Activated B cell treated with CpG ODN at 0.5 μM for 24 hours (primary cell): ENCODE measurements around the gene KIF2B. TPM values are rescaled to one million over a fixed set of nuclear protein-coding genes. Genes with fewer than 3 reads are reported as not detected.

Experiments
- ATAC-seq: fragments of 200-7000 bp; cut with Tn5 transposase; one replicate; pipeline ENCODE4 v1.10.0; 2021; ENCODE audit warnings: low read depth, mild to moderate bottlenecking, moderate library complexity
- CTCF ChIA-PET: fragments of 350-600 bp; sonication (Branson Sonifier 250); formaldehyde crosslinking; loops from one replicate; lab custom pipeline; 2021; ENCODE audit warnings: antibody characterized with exemption; lab: Charles Lee
- POLR2A ChIA-PET: fragments of 350-600 bp; sonication (Branson Sonifier 250); formaldehyde crosslinking; loops from one replicate; lab custom pipeline; 2021; ENCODE audit warnings: antibody characterized with exemption; lab: Charles Lee
- DNase-seq: peaks from one replicate; pipeline ENCODE4 v3.0.0; 2022
- H3K27ac Mint-ChIP-seq: one replicate; pipeline ENCODE4 v1.8.0; 2020; ENCODE audit warnings: mixed read lengths
- H3K27me3 Mint-ChIP-seq: one replicate; pipeline ENCODE4 v1.8.0; 2021; ENCODE audit warnings: mixed read lengths
- H3K36me3 Mint-ChIP-seq: one replicate; pipeline ENCODE4 v1.8.0; 2021; ENCODE audit warnings: low read depth, mixed read lengths
- H3K4me1 Mint-ChIP-seq: one replicate; pipeline ENCODE4 v1.8.0; 2021; ENCODE audit warnings: mixed read lengths
- H3K4me3 Mint-ChIP-seq: one replicate; pipeline ENCODE4 v1.8.0; 2020; ENCODE audit warnings: mild to moderate bottlenecking, mixed read lengths
- H3K9me3 Mint-ChIP-seq: one replicate; pipeline ENCODE4 v1.8.0; 2020; ENCODE audit warnings: mixed read lengths
- CTCF ChIP-seq: fragments of 200-600 bp; IDR thresholded peaks from one replicate; pipeline ENCODE4 v1.8.0; 2022; ENCODE audit warnings: antibody characterized with exemption, mild to moderate bottlenecking
- intact Hi-C: fragments of 100-400 bp; cut with micrococcal nuclease; formaldehyde crosslinking; loops from one replicate; pipeline ENCODE4 v1.15.1; 2024
- total RNA-seq: library from RNA; stranded (reverse); gene quantifications from 2 replicates; pipeline ENCODE4 v1.2.3, GENCODE V29; 2022

The KIF2B gene
- total RNA-seq: not detected in 2 replicates

DNA sequence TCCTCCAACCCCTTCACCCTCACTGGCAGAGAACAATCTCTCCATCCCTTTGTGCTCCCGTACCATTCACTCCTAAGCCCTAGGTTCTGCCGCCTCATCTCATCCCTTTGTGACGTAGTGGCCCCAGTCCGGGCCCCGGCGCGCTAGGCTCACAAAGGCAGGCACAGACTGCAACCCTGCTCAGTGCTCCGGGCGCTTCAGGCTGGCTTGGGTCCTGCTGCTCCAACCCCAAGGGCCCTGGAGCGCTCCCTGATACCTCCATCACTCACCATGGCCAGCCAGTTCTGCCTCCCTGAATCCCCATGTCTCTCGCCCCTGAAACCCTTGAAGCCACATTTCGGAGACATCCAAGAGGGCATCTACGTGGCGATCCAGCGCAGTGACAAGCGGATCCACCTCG, at the start of gene KIF2B:
Gene KIF2B (plus strand): TSS at position 164 of the 400 bp plus-strand sequence. CDS start 107 bp downstream, at position 271.
- no peak for DNase-seq
- Mint-ChIP-seq H3K36me3 (no peaks in the 10 kb centered on the region), H3K27ac (no peak within 1 kb of the TSS), H3K27me3 (no peaks in the 10 kb centered on the region), H3K4me3 (no peak within 1 kb of the TSS), H3K4me1 (no peaks in the 10 kb centered on the region), H3K9me3 (peaks cover 2% of the 10 kb centered on the region)
- CTCF ChIA-PET: no interaction called here
- TF ChIP-seq CTCF: no peak
- POLR2A ChIA-PET: no interaction called here
- no peak for ATAC-seq
- intact Hi-C loops: no loop called here

DNA sequence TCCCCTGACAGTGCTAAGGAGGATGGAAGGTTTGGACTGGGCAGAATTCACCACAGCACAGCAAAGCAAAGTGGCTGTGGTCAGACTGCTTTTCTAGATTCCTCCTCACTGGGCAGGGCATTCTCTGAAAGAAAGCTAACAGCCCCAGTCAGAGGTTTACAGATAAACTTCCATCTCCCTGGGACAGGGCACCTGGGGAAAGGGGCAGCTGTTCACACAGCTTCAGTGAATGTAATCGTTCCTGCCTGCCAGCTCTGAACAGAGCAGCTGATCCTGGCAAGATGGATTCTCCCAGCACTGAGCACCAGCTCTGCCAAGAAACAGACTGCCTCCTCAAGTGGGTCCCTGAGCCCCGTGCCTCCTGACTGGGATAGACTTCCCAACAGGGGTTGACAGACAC, 42.4 kb upstream of the KIF2B start:
- Mint-ChIP-seq H3K4me3 (no peak overlapping the region), H3K36me3 (no peaks in the 10 kb centered on the region), H3K27ac (no peak overlapping the region), H3K4me1 (no peaks in the 10 kb centered on the region), H3K27me3 (no peaks in the 10 kb centered on the region), H3K9me3 (peaks cover 2% of the 10 kb centered on the region)
- DNase-seq (no peak), ATAC-seq (no peak)
- TF ChIP-seq CTCF: no peak
- intact Hi-C loops: no loop called here
- POLR2A ChIA-PET: no interaction called here
- CTCF ChIA-PET: no interaction called here

DNA sequence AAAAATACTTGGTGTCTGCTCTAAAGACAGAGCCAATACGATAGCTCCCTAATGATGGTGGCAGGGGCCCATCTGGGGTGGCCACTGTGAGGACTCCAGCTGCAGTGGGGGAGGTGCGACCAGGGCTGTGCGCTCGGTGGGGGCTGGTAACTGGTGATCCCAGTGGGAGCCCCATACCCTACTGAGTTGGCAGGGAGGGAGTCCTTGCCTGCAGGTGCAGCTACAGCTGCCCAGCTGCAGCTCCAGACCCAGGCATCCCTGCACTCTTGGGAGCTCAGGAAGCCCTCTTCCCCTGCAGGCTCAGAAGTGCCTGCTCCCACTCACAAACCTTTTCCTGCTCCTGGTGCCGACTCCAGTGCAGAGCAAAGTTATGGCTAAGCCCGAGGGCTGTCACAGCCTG, 31.2 kb upstream of the KIF2B start:
- Mint-ChIP-seq H3K27me3 (no peaks in the 10 kb centered on the region), H3K9me3 (peaks cover 3% of the 10 kb centered on the region), H3K27ac (no peak overlapping the region), H3K36me3 (no peaks in the 10 kb centered on the region), H3K4me3 (no peak overlapping the region), H3K4me1 (no peaks in the 10 kb centered on the region)
- ChIA-PET CTCF (no interaction called here), POLR2A (no interaction called here)
- TF ChIP-seq CTCF: no peak
- intact Hi-C loops: no loop called here
- no peak for DNase-seq
- no peak for ATAC-seq

GRCh38 chr17:53792451-53792850, 30.3 kb upstream of the KIF2B start:
- intact Hi-C loops: no loop called here
- H3K36me3 Mint-ChIP-seq: no peaks in the 10 kb centered on the region
- ATAC-seq: no peak
- no peak for DNase-seq
- H3K9me3 Mint-ChIP-seq: peaks cover 3% of the 10 kb centered on the region
- TF ChIP-seq CTCF: no peak
- ChIA-PET POLR2A (no interaction called here), CTCF (no interaction called here)
- H3K4me3 Mint-ChIP-seq: no peak overlapping the region
- H3K27ac Mint-ChIP-seq: no peak overlapping the region
- no peaks in the 10 kb centered on the region for H3K27me3 Mint-ChIP-seq
- H3K4me1 Mint-ChIP-seq: no peaks in the 10 kb centered on the region

DNA sequence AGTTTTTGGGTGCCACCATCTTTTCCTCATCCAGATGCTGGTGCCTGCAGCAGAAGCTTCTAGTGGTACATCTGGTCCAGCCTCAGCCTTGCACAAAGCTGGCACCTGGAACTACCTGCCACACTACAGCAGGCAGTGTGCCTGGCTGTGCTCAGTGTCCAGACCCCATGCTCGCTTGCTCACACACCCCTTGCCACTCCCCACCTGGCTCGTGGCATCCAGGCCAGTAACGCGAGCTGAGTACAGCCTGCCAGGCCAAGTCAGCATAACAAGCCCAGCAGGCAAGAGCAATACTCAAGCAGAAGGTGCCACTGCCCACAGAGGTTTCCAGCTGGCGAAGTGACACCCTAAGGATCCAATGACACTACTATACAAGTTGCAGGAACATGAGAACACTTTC, 29.7 kb upstream of the KIF2B start:
- POLR2A ChIA-PET: no interaction called here
- no peak for TF ChIP-seq CTCF
- Mint-ChIP-seq H3K4me3 (no peak overlapping the region), H3K27ac (no peak overlapping the region), H3K4me1 (no peaks in the 10 kb centered on the region), H3K27me3 (no peaks in the 10 kb centered on the region), H3K36me3 (no peaks in the 10 kb centered on the region), H3K9me3 (peaks cover 3% of the 10 kb centered on the region)
- no peak for ATAC-seq
- intact Hi-C loops: no loop called here
- DNase-seq: no peak
- CTCF ChIA-PET: no interaction called here
